ENCODE measurements around the gene CPD.

DNA sequence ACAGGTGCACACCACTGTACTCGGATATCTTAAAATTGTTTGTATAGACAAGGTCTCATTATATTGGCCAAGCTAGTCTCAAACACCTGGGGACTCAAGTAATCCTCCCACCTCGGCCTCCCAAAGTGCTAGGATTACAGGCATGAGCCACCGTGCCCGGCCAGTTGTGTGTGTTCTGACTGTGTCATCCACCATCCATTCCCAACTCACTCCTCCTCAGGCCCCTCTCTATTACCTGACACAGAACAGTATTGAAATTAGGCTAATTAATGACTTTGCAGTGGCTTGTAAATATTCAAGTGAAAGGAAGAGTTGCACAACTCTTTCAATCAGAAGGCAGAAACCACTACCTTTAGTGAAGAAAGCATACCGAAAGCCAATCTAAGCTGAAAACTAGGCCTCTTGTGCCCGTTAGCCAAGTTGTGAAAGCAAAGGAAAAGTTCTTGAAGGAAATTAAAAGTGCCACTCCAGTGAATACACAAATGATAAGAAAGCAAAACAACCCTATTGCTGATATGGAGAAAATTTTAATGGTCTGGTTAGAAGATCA lies 127.2 kb downstream of the CPD start:
- TF ChIP-seq POLR2A (IDR thresholded peaks at IDR 0.05; ENCODE audit: low read depth, low read length): no peak
- no peak for TF ChIP-seq POLR2AphosphoS5 (IDR thresholded peaks at IDR 0.05; ENCODE audit: low read depth, low read length)
